Endothelial cell of umbilical vein (primary cell): Measurements from ENCODE around the gene NTN1. TPM values are rescaled to one million over a fixed set of nuclear protein-coding genes. Genes with fewer than 3 reads are reported as not detected.

Experiments
- BruUV-seq: library from RNA; stranded (reverse); fragments of 400-500 nt; replicated peaks from 2 replicates; lab custom pipeline; 2021; lab: Mats Ljungman, UMichigan
- CTCF ChIA-PET: fragments of 300-600, 350-600 bp; sonication (Branson Sonifier 250); formaldehyde crosslinking; loops from one replicate; lab custom pipeline; 2021; ENCODE audit warnings: antibody characterized with exemption, inconsistent platforms; lab: Charles Lee
- POLR2A ChIA-PET: fragments of 300-600, 350-600 bp; sonication (Branson Sonifier 250); formaldehyde crosslinking; loops from one replicate; lab custom pipeline; 2021; ENCODE audit warnings: antibody characterized with exemption, inconsistent platforms; lab: Charles Lee
- DNase-seq: peaks from one replicate; pipeline ENCODE4 v3.0.0-alpha.2; 2011; ENCODE audit warnings: low read depth, low spot score
- FAIRE-seq: peaks from 2 replicates; lab custom pipeline; 2011; peaks lifted over from hg19 to GRCh38; lab: Jason Lieb, UNC
- H2AFZ ChIP-seq: 2 replicates; pipeline ENCODE4 v1.6.0; 2012; ENCODE audit warnings: low read depth, low read length, control low read depth, inconsistent platforms
- H3K27ac ChIP-seq: 2 replicates; pipeline ENCODE4 v1.5.1; 2011; ENCODE audit warnings: low read depth, mild to moderate bottlenecking, control low read depth, low read length, moderate library complexity; ENCODE audit not compliant: insufficient read depth
- H3K27me3 ChIP-seq, 2 experiments: 2 replicates each; pipeline versions ENCODE4 v1.6.0 to v1.6.1; 2011; ENCODE audit warnings: low read length in 2 of 2, mixed read lengths in 1 of 2; ENCODE audit not compliant: control insufficient read depth in 2 of 2, insufficient read depth in 2 of 2
- H3K36me3 ChIP-seq, 2 experiments: 2 replicates in 1 of 2; 3 replicates in 1 of 2; pipeline ENCODE4 v1.5.1; 2011; ENCODE audit warnings: low read length in 2 of 2, mild to moderate bottlenecking in 1 of 2, moderate library complexity in 1 of 2; ENCODE audit not compliant: control insufficient read depth in 2 of 2, insufficient read depth in 2 of 2; ENCODE audit errors: extremely low read depth in 1 of 2
- H3K4me1 ChIP-seq: 3 replicates; pipeline ENCODE4 v1.5.1; 2011; ENCODE audit warnings: mild to moderate bottlenecking, low read length; ENCODE audit not compliant: control insufficient read depth, insufficient read depth; ENCODE audit errors: extremely low read depth
- H3K4me2 ChIP-seq: 2 replicates; pipeline ENCODE4 v1.6.1; 2011; ENCODE audit warnings: low read length, control low read depth, mixed read lengths; ENCODE audit not compliant: insufficient read depth
- H3K4me3 ChIP-seq, 3 experiments: fragments of 200-600 bp in 1 of 3; sonication (generic), shearing (Covaris generic) in 1 of 3; replicated peaks in 1 of 3; 2 replicates each; pipeline ENCODE4 v1.5.1; 2011 to 2016; ENCODE audit warnings: control low read depth in 3 of 3, low read length in 3 of 3, mild to moderate bottlenecking in 2 of 3, inconsistent platforms in 1 of 3, low read depth in 1 of 3, moderate library complexity in 1 of 3; ENCODE audit not compliant: insufficient read depth in 1 of 3
- H3K79me2 ChIP-seq: 2 replicates; pipeline ENCODE4 v1.6.0; 2012; ENCODE audit warnings: low read length, inconsistent platforms; ENCODE audit not compliant: control insufficient read depth, insufficient read depth
- H3K9ac ChIP-seq: replicated peaks from 2 replicates; pipeline ENCODE3; 2011; ENCODE audit warnings: low read length, control low read depth; ENCODE audit not compliant: insufficient read depth; ENCODE audit errors: extremely low read depth
- H3K9me1 ChIP-seq: replicated peaks from 3 replicates; pipeline ENCODE4 v1.6.0; 2011; ENCODE audit warnings: mild to moderate bottlenecking, low read length; ENCODE audit not compliant: control insufficient read depth, insufficient read depth; ENCODE audit errors: extremely low read depth
- H3K9me3 ChIP-seq: replicated peaks from 2 replicates; pipeline ENCODE4 v1.5.1; 2012; ENCODE audit warnings: low read length, inconsistent platforms; ENCODE audit not compliant: control insufficient read depth, insufficient read depth
- H4K20me1 ChIP-seq: replicated peaks from 2 replicates; pipeline ENCODE3; 2011; ENCODE audit warnings: mild to moderate bottlenecking, low read length; ENCODE audit not compliant: control insufficient read depth, insufficient read depth; ENCODE audit errors: extremely low read depth
- CTCF ChIP-seq, 2 donors: IDR thresholded peaks; 1 replicate in 1 of 2; 2 replicates in 1 of 2; pipeline ENCODE4 v1.5.1; 2011; ENCODE audit warnings: low read length in 2 of 2, mild to moderate bottlenecking in 2 of 2, moderate library complexity in 2 of 2, control low read depth in 1 of 2, inconsistent platforms in 1 of 2, low read depth in 1 of 2; ENCODE audit not compliant: insufficient read depth in 1 of 2; ENCODE audit errors: extremely low read depth in 1 of 2
- EZH2 ChIP-seq: IDR thresholded peaks from 2 replicates; pipeline ENCODE4 v1.6.1; 2012; ENCODE audit warnings: borderline replicate concordance, low read depth, mild to moderate bottlenecking, moderate library complexity, low read length, inconsistent platforms; ENCODE audit not compliant: severe bottlenecking
- FOS ChIP-seq: IDR thresholded peaks from 2 replicates; pipeline ENCODE4 v1.6.1; 2011; ENCODE audit warnings: mild to moderate bottlenecking, low read length, moderate library complexity, borderline replicate concordance; ENCODE audit not compliant: insufficient read depth
- GATA2 ChIP-seq: IDR thresholded peaks from 2 replicates; pipeline ENCODE4 v1.7.0; 2011; ENCODE audit warnings: low read depth, mild to moderate bottlenecking, moderate library complexity, mixed read lengths, low read length; ENCODE audit not compliant: insufficient read length, insufficient read depth
- JUN ChIP-seq: IDR thresholded peaks from 2 replicates; pipeline ENCODE4 v1.6.1; 2011; ENCODE audit warnings: borderline replicate concordance, low read depth; ENCODE audit not compliant: insufficient read length, insufficient read depth
- MAX ChIP-seq: IDR thresholded peaks from 2 replicates; pipeline ENCODE4 v1.6.1; 2011; ENCODE audit not compliant: insufficient read depth, insufficient read length
- MYC ChIP-seq: IDR thresholded peaks from one replicate; pipeline ENCODE4 v1.6.1; 2011; ENCODE audit warnings: mild to moderate bottlenecking, low read depth, low read length
- POLR2A ChIP-seq: IDR thresholded peaks from 2 replicates; pipeline ENCODE4 v1.6.1; 2012; ENCODE audit warnings: low read depth, mild to moderate bottlenecking, control low read depth, low read length
- POLR2AphosphoS5 ChIP-seq: IDR thresholded peaks from 2 replicates; pipeline ENCODE4 v1.6.1; 2012; ENCODE audit warnings: low read depth, mild to moderate bottlenecking, control low read depth, low read length, moderate library complexity; ENCODE audit not compliant: insufficient read depth
- dilution Hi-C: fragments of 300-500 bp; cut with MboI; formaldehyde crosslinking; loops from one replicate; pipeline ENCODE4 v1.15.0; 2019; ENCODE audit warnings: low sequenced_read_pairs; ENCODE audit not compliant: extremely low pct_ligation_motif_present
- intact Hi-C: fragments of 100-400 bp; cut with micrococcal nuclease; formaldehyde crosslinking; loops from one replicate; pipeline ENCODE4 v1.10.0; 2022
- polyA plus RNA-seq, 4 experiments: library from polyadenylated mRNA; depleted of rRNA in 3 of 4; stranded (reverse) in 3 of 4; unstranded in 1 of 4; fragments of >200 nt; gene quantifications; 2 replicates each; pipeline versions ENCODE4 v1.2.1 to v1.2.3, GENCODE V29; 2011 to 2012; ENCODE audit warnings: missing spikeins in 1 of 4
- total RNA-seq: library from RNA; stranded (reverse); gene quantifications from 2 replicates; pipeline ENCODE4 v1.2.3, GENCODE V29; 2021

The NTN1 gene
- total and polyA plus RNA-seq, 2 donors (not counting 3 experiments of a cell fraction or from before 2014, with no cell fraction given) = 0.10 to 0.18 TPM

DNA sequence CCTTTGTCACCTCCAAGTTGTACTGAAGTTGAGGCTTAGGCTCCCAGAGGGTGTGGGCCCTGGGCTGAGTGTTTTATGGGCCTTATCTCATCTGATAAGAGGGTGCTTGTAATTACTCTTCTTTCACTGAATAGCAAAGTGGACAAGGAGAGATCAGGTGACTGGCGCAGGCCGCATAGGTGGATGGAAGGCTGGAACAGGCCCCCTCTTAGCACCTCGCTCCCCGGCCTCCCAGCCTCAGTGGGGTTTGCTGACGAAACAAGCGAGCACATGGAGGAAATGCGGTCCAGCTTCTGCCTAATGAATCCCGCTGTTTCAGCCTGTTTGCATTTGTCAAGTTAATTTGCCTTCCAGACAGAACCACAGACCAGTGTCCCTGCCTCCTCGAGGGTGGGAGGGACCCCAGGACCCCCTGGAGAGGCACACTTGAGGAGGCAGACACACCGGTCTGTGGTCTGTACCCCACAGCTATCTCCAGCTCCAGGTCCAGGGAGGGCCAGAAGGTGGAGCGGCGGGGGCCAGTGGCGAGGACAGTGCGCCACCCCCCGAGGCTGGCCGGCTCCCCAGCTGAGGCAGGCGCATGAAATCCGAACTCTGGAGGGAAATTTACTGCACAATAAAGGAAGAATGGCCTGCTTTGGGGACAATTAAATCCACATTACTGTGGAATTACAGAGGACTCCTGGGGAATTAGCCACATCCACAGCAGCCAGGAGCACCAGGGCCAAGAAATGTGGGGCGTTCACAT is 123.4 kb downstream of the NTN1 start:
- H3K9me3 ChIP-seq = no peaks in the 10 kb centered on the region
- CTCF ChIA-PET = no interaction called here
- H3K27me3 ChIP-seq = no peaks in the 10 kb centered on the region
- no TSS peak for BruUV-seq
- no peak for FAIRE-seq
- no peak overlapping the region for H3K9ac ChIP-seq
- no peaks in the 10 kb centered on the region for H3K36me3 ChIP-seq
- intact Hi-C loops = loop anchor here (10.0 kb wide), 1 partner anchor 60 kb away; no protein-coding TSS in a partner anchor
- H3K4me1 ChIP-seq = no peaks in the 10 kb centered on the region
- POLR2A ChIA-PET = no interaction called here
- dilution Hi-C loops = no loop called here
- no peaks in the 10 kb centered on the region for H3K9me1 ChIP-seq
- no peaks in the 10 kb centered on the region for H4K20me1 ChIP-seq
- H3K27ac ChIP-seq = no peak overlapping the region
- H2AFZ ChIP-seq = no peak overlapping the region
- H3K79me2 ChIP-seq = no peaks in the 10 kb centered on the region
- no peak overlapping the region for H3K4me2 ChIP-seq
- DNase-seq = no peak
- no peak overlapping the region for H3K4me3 ChIP-seq
- TF ChIP-seq MYC (no peak), GATA2 (no peak), POLR2AphosphoS5 (no peak), MAX (no peak)

DNA sequence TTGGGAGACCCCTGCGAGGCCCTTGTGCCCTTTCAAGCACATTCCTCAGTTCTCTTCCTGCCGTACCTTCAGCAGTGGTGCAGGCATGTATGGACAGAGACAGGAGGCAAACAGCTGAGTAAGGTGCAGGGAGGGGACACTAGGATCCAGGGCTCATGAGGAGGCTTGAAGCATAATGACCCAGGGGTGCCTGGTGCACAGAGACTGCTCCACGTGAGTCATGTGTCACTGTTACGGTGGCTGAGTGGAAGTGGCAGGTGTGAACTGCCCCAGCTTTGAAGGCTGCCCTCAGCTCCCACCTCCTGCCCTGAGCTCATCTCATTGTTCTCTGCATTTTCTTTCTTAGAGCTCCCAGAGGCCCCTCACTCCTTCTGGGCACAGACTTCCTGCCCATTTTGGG is 124.8 kb downstream of the NTN1 start:
- no peaks in the 10 kb centered on the region for H4K20me1 ChIP-seq
- no peak overlapping the region for H2AFZ ChIP-seq
- FAIRE-seq (no peak), DNase-seq (no peak)
- H3K9me1 ChIP-seq = no peaks in the 10 kb centered on the region
- H3K4me1 ChIP-seq = no peaks in the 10 kb centered on the region
- H3K4me2 ChIP-seq = no peak overlapping the region
- no peaks in the 10 kb centered on the region for H3K36me3 ChIP-seq
- TF ChIP-seq FOS = no peak
- TF ChIP-seq JUN = no peak
- TF ChIP-seq POLR2AphosphoS5 = no peak
- TF ChIP-seq POLR2A = no peak
- TF ChIP-seq EZH2 = no peak
- no peak for TF ChIP-seq CTCF (IDR thresholded peaks at IDR 0.05; ENCODE audit: extremely low read depth in 1 of 2, insufficient read depth in 1 of 2, low read depth in 1 of 2, low read length in 2 of 2)
- TF ChIP-seq GATA2 = no peak
- TF ChIP-seq MYC = no peak
- TF ChIP-seq MAX = no peak
- no peak overlapping the region for H3K27ac ChIP-seq
- no TSS peak for BruUV-seq
- H3K9me3 ChIP-seq = no peaks in the 10 kb centered on the region
- no peaks in the 10 kb centered on the region for H3K79me2 ChIP-seq
- no peak overlapping the region for H3K9ac ChIP-seq
- no peaks in the 10 kb centered on the region for H3K27me3 ChIP-seq
- CTCF ChIA-PET = interaction anchor here (1.0 kb wide), 1 partner anchor 376 kb away, joined by 3 read pairs; no protein-coding TSS in a partner anchor
- POLR2A ChIA-PET = no interaction called here
- intact Hi-C loops (loop anchor here (10.0 kb wide), 1 partner anchor 59 kb away; no protein-coding TSS in a partner anchor), dilution Hi-C loops (no loop called here)
- H3K4me3 ChIP-seq = no peak overlapping the region
